ENCODE results near the gene CCDC157. TPM values are rescaled to one million over a fixed set of nuclear protein-coding genes. Genes with fewer than 3 reads are reported as not detected.

The CCDC157 gene
- total RNA-seq, 2 donors from 2014 or later = 6.1 to 7.2 TPM

DNA sequence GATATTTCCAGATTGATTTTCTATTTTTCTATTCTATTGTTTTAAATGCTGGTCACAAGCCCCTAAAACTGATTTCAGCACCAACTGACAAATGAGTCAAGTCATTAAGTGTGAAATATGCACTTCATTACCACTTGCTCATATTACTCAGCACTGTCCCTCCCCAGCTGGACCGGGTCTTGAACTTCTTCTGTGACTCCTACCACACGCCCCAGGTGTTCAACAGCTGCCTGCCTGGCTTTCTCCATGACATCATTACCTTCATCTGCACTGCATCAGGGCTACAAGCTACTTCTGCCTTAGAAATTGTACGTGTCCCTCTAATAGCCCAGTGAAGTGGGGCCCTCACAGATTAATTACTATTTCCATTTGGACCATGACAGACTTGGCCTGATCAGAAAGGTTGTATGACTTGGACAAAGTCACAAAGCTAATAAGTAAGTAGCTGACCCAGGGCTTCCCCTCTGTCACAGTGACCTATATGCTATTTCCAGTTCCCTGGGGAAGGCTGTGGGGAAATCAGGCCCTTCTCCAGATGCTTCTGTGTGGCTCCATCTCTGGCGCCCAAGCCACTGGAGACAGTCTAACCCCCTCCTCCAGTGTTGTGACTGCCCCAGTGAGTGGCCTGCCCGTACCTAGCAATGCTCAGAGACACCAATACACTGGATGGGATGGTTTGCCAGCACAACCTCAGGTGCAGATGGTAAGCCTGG, 48.1 kb upstream of the CCDC157 start:
- peaks cover 11% of the 10 kb centered on the region for H3K36me3 Mint-ChIP-seq (ENCODE audit: low read depth)
- 95 to 100% methylated on average over 3 to 5 of the region's 5 CpGs for WGBS, 2 experiments (ENCODE audit: insufficient coverage in 1 of 2, insufficient read length in 1 of 2)
- H3K4me3 ChIP-seq (ENCODE audit: low read length) = no peak overlapping the region
- H3K27me3 ChIP-seq (ENCODE audit: control insufficient read depth, insufficient read depth, low read length, poor library complexity, severe bottlenecking) = no peaks in the 10 kb centered on the region
- H3K4me1 ChIP-seq (ENCODE audit: control insufficient read depth, insufficient read depth, low read length) = peaks cover under 1% of the 10 kb centered on the region
- TF ChIP-seq, protein P1, sequence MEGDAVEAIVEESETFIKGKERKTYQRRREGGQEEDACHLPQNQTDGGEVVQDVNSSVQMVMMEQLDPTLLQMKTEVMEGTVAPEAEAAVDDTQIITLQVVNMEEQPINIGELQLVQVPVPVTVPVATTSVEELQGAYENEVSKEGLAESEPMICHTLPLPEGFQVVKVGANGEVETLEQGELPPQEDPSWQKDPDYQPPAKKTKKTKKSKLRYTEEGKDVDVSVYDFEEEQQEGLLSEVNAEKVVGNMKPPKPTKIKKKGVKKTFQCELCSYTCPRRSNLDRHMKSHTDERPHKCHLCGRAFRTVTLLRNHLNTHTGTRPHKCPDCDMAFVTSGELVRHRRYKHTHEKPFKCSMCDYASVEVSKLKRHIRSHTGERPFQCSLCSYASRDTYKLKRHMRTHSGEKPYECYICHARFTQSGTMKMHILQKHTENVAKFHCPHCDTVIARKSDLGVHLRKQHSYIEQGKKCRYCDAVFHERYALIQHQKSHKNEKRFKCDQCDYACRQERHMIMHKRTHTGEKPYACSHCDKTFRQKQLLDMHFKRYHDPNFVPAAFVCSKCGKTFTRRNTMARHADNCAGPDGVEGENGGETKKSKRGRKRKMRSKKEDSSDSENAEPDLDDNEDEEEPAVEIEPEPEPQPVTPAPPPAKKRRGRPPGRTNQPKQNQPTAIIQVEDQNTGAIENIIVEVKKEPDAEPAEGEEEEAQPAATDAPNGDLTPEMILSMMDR (conservative IDR thresholded peaks at IDR 0.05) = no peak
- H3K27ac Mint-ChIP-seq = no peak overlapping the region
- H3K9ac ChIP-seq (ENCODE audit: extremely low read depth, low read length, poor library complexity, severe bottlenecking) = no peak overlapping the region
- no peaks in the 10 kb centered on the region for H3K27me3 Mint-ChIP-seq (ENCODE audit: insufficient read depth)
- DNase-seq = no peak
- no peak overlapping the region for H3K4me3 Mint-ChIP-seq
- no peaks in the 10 kb centered on the region for H3K9me3 ChIP-seq (ENCODE audit: control insufficient read depth, low read length)
- H3K36me3 ChIP-seq (ENCODE audit: control insufficient read depth, insufficient read depth, low read length) = no peaks in the 10 kb centered on the region
- peaks cover 10% of the 10 kb centered on the region for H3K4me1 Mint-ChIP-seq
- H3K9me3 Mint-ChIP-seq = no peaks in the 10 kb centered on the region
- no peak overlapping the region for H3K27ac ChIP-seq (ENCODE audit: low read depth, low read length)

DNA sequence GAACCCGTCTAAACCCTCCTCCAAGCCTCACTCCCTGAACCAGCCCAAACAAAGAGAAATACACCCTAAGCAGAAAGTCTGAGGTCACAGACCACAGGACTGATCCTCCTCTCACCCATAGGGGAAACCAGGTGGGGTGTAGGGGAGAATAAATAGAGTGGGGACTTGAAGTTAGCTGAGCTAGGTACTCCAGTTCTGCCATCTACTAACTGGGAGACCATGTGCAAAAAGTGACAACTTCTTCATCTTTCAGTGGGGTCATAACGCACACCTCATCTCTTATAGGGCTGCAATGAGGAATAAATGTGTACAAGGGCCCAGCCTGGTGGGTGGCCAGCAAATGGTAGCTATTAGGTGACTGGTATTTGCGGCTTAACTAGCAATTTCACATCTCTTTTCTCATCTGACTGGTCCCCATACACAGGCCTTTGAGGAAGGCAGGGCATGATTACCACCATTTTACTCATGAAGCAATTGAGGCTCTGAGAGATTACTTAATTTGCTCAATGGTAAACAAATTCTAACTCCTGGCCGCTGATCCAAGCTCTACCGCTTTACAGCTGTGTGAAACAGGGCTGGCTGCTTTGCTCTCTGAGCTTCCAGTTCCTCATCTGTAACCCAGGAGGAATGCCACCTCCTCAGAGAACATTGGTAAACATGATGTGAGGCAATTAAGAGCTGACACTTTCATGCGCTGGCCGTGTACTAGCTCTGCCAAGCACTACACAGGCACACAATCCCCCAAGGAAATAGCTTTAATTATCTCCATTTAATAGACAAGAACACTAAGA, 46.7 kb upstream of the CCDC157 start:
- TF ChIP-seq, protein P1 (conservative IDR thresholded peaks at IDR 0.05) = no peak
- H3K27ac Mint-ChIP-seq = no peak overlapping the region
- no peaks in the 10 kb centered on the region for H3K27me3 Mint-ChIP-seq (ENCODE audit: insufficient read depth)
- WGBS, 2 experiments (ENCODE audit: insufficient coverage in 1 of 2, insufficient read length in 1 of 2) = 93 to 94% methylated on average over 4 to 7 of the region's 7 CpGs
- peaks cover 11% of the 10 kb centered on the region for H3K36me3 Mint-ChIP-seq (ENCODE audit: low read depth)
- DNase-seq = no peak
- H3K4me1 Mint-ChIP-seq = peaks cover 18% of the 10 kb centered on the region
- Histone ChIP-seq H3K9ac (ENCODE audit: extremely low read depth, low read length, poor library complexity, severe bottlenecking) (no peak overlapping the region), H3K4me1 (ENCODE audit: control insufficient read depth, insufficient read depth, low read length) (peaks cover 6% of the 10 kb centered on the region), H3K36me3 (ENCODE audit: control insufficient read depth, insufficient read depth, low read length) (peaks cover 1% of the 10 kb centered on the region), H3K4me3 (ENCODE audit: low read length) (no peak overlapping the region), H3K27me3 (ENCODE audit: control insufficient read depth, insufficient read depth, low read length, poor library complexity, severe bottlenecking) (no peaks in the 10 kb centered on the region), H3K27ac (ENCODE audit: low read depth, low read length) (no peak overlapping the region), H3K9me3 (ENCODE audit: control insufficient read depth, low read length) (no peaks in the 10 kb centered on the region)
- H3K9me3 Mint-ChIP-seq = no peaks in the 10 kb centered on the region
- H3K4me3 Mint-ChIP-seq = no peak overlapping the region

DNA sequence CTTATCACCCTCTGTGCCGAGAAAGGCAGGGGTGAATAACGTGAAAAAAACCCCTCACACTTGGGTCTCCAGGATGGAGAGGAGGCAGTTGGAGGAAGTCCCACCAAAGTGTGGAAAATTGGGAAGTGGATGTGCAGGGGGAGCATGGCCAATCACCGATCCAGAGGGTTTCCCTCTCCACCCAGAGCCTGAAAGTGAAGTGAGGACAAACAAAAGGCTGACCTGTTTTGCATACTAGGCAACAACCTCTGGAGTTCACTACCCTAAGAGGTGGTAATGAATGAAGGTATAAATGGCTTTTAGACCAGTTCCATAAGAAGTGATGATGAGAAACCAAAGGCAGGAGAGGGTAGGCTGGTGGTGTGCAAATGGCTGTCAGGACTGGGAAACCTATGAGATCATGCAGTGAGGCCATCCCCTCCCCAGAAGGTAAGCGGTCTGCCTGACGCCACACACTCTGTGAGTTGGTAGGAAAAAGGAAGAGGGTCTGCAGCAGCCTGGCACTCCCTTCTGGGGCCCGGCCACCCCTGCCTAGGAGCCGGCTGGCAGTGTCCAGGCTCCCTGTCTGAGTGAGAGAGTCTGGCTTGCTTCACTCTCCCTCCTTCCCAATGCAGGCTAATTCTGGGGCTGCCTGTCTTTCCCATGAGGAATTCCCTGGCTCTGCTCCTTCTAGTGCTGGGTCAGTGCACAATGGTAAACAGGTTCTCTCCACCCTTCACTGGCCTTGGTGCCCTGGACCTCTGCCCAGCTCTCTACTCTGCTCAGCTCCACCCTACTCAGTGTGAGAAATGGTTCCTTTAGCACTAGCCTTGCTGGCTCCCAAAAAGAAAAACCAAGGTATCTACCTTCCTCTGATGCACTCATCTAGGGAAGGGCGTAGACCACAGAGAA, 45.7 kb upstream of the CCDC157 start:
- Histone ChIP-seq H3K4me1 (ENCODE audit: control insufficient read depth, insufficient read depth, low read length) (peaks cover 6% of the 10 kb centered on the region), H3K4me3 (ENCODE audit: low read length) (no peak overlapping the region), H3K9me3 (ENCODE audit: control insufficient read depth, low read length) (no peaks in the 10 kb centered on the region), H3K36me3 (ENCODE audit: control insufficient read depth, insufficient read depth, low read length) (peaks cover 6% of the 10 kb centered on the region), H3K9ac (ENCODE audit: extremely low read depth, low read length, poor library complexity, severe bottlenecking) (no peak overlapping the region), H3K27ac (ENCODE audit: low read depth, low read length) (no peak overlapping the region), H3K27me3 (ENCODE audit: control insufficient read depth, insufficient read depth, low read length, poor library complexity, severe bottlenecking) (no peaks in the 10 kb centered on the region)
- H3K36me3 Mint-ChIP-seq (ENCODE audit: low read depth) = peaks cover 13% of the 10 kb centered on the region
- no peak overlapping the region for H3K27ac Mint-ChIP-seq
- WGBS, 2 experiments (ENCODE audit: insufficient coverage in 1 of 2, insufficient read length in 1 of 2) = 79 to 89% methylated on average over 2 to 8 of the region's 8 CpGs
- no peak overlapping the region for H3K4me3 Mint-ChIP-seq
- no peak for DNase-seq
- peaks cover 18% of the 10 kb centered on the region for H3K4me1 Mint-ChIP-seq
- TF ChIP-seq, protein P1 (conservative IDR thresholded peaks at IDR 0.05) = no peak
- no peaks in the 10 kb centered on the region for H3K9me3 Mint-ChIP-seq
- no peaks in the 10 kb centered on the region for H3K27me3 Mint-ChIP-seq (ENCODE audit: insufficient read depth)

All from endodermal cell (in vitro differentiated cells).